NB4 (cell line): ENCODE measurements around the gene CC2D1A.

Experiments used
- CTCF ChIP-seq: IDR thresholded peaks from one replicate; pipeline ENCODE4 v1.5.1; 2012; ENCODE audit warnings: low read depth, low read length
- MAX ChIP-seq: IDR thresholded peaks from 2 replicates; pipeline ENCODE4 v1.6.1; 2011; ENCODE audit warnings: low read depth, low read length
- MYC ChIP-seq: IDR thresholded peaks from 2 replicates; pipeline ENCODE4 v1.6.1; 2011; ENCODE audit warnings: low read depth, low read length
- POLR2A ChIP-seq: IDR thresholded peaks from 2 replicates; pipeline ENCODE4 v1.6.1; 2011; ENCODE audit warnings: mild to moderate bottlenecking; ENCODE audit not compliant: insufficient read length; ENCODE audit errors: extremely low read depth

GRCh38 chr19:13908674-13909073 is 2.7 kb downstream of the CC2D1A start:
- TF ChIP-seq CTCF (no peak), MAX (no peak), POLR2A (no peak), MYC (no peak)
